Cardiac atrium fibroblast (primary cell): ENCODE measurements around the gene GSK3B. TPM values are rescaled to one million over a fixed set of nuclear protein-coding genes. Genes with fewer than 3 reads are reported as not detected.

Source experiments
- total RNA-seq: library from RNA; depleted of rRNA; stranded (reverse); fragments of >200 nt; gene quantifications from 2 replicates; pipeline ENCODE4 v1.2.3, GENCODE V29; 2015

GSK3B gene
- total RNA-seq, result 23.3 and 31.3 TPM in 2 replicates

DNA sequence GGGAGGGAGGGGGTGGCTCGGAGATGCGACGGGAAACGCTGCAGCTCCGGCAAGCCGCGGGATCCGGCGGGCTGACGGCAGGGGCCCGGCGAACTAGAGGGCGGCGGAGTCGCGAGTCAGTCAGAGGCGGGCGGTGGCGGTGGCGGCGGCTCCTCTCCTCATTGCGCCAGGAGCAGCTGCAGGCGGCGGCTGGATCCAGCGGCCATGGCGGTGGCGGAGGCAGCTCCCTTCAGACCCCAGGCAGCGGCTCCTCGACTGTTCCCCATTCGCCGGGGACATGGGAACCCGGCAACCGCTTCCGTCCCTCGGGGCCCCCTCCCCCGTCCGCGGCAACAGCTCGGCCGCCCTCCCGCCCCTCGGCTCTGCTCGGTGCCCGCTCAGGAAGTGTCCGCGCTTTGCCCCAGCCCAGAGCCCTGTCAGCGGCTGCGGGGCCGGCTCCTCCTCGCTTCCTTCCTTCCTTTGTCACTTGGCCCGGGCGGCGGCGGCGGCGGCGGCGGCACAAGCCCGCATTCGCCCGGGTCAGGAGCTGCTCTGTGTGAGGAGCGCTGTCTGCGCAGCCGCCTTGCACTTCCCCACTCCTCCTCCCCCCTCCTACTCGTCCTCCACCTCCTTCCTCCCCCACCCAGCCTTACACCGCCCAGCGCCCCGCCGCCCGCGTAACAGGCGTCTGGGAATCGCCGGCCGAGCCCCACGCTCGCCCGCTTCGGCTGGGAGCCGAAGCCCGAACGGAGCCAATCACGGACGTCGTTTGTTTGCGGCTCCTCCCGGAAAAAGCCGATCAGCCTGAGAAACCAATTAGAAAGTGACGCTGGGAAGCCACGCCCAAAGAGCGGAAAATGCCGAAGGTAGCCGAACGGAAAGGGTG is at the start of gene GSK3B:
Gene GSK3B, minus strand, starts transcription at position 537 of the 865 bp plus-strand sequence. CDS start 1,013 bp downstream, outside the sequence.

DNA sequence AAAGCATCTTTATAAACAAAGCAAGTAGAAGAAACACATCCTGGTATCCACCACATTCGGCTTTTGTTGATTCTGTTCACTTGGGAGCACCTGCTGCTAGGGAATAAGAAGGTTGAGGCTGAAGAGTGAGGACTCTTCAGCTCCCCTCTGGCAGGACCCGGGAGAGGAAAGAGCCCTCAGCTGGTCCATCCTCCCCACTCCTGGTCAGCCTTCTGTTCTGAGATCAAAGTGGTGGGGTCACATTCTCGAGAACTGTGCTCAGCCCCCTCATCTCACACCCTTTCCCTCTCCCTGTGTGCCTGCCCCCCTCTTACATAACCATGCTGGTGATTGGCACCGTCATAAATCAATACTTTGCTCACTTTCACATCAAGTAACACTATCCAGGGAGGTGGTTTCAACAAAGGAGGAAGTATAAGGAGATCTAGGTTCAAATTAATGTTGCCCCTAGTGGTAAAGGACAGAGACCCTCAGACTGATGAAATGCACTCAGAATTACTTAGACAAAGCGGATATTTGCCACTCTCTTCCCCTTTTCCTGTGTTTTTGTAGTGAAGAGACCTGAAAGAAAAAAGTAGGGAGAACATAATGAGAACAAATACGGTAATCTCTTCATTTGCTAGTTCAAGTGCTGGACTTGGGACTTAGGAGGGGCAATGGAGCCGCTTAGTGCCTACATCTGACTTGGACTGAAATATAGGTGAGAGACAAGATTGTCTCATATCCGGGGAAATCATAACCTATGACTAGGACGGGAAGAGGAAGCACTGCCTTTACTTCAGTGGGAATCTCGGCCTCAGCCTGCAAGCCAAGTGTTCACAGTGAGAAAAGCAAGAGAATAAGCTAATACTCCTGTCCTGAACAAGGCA is 312.7 kb downstream of the GSK3B start, which contains the start of gene NR1I2:
Gene NR1I2, plus strand, starts transcription at position 772 of the 869 bp plus-strand sequence.

Other genes starting within 250 kb of the GSK3B start
- 0.49 and 3.4 TPM in 2 replicates for gene GPR156, start 190.8 kb upstream of the GSK3B start, total RNA-seq